ENCODE measurements around the gene LRRC71.

DNA sequence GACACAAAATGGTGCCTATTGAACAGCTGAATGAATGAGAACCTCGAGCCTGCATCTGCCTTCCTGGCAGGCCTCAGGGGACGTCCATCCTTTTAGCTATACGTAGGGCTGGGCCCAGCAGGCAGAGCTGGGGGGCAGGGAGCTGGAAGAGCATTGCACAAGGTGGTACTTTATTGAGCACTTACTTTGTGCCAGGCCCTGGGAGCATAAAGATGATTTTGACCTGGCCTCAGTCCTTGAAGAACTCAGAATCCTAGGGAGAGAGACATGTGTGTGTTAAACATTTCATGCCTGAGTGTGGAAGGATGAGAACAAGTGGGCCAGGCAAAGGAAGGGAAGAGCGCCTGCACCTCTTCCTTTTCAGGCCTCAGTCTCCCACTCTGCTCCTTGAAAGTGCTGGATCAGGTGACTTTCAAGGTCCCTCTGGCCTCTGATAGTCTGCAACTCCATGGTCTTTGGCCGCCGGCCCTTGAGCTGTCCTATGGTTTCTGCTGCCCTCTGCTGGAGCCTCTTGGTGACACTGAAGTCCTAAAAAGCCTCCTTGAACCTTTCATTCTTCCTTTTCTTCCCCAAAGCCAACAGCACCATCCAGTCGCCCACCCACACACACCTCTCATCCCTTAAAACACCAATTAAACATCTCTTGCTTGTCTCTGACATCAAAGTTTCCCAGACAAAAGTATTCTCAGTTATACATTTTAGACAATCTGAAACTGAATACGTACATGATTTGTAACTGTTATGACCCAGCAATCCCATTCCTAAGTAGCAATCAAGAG is 30.4 kb upstream of the LRRC71 start:
- TF ChIP-seq, protein P1, sequence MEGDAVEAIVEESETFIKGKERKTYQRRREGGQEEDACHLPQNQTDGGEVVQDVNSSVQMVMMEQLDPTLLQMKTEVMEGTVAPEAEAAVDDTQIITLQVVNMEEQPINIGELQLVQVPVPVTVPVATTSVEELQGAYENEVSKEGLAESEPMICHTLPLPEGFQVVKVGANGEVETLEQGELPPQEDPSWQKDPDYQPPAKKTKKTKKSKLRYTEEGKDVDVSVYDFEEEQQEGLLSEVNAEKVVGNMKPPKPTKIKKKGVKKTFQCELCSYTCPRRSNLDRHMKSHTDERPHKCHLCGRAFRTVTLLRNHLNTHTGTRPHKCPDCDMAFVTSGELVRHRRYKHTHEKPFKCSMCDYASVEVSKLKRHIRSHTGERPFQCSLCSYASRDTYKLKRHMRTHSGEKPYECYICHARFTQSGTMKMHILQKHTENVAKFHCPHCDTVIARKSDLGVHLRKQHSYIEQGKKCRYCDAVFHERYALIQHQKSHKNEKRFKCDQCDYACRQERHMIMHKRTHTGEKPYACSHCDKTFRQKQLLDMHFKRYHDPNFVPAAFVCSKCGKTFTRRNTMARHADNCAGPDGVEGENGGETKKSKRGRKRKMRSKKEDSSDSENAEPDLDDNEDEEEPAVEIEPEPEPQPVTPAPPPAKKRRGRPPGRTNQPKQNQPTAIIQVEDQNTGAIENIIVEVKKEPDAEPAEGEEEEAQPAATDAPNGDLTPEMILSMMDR (IDR thresholded peaks at IDR 0.05), result peak; percentile 69 to 81 (median 78)
- TF ChIP-seq POLR2A (IDR thresholded peaks at IDR 0.05), result no peak

Measured in body of pancreas (tissue), 4 donors.